Activated naive CD8-positive, alpha-beta T cell (primary cell): Measurements from ENCODE around the gene SLC22A9.
"Not testable (repeated sequence)": the region's sequence is repeated elsewhere in the genome, so short reads cannot be mapped to it uniquely, and the experiment has no call there.

Experiments
- H3K27ac Mint-ChIP-seq: one replicate; pipeline ENCODE4 v1.8.0; 2021; ENCODE audit warnings: mixed read lengths
- H3K27me3 Mint-ChIP-seq: one replicate; pipeline ENCODE4 v1.8.0; 2021; ENCODE audit warnings: mixed read lengths
- H3K36me3 Mint-ChIP-seq: one replicate; pipeline ENCODE4 v1.8.0; 2021; ENCODE audit warnings: mixed read lengths
- H3K4me1 Mint-ChIP-seq: one replicate; pipeline ENCODE4 v1.8.0; 2021; ENCODE audit warnings: low read depth, mixed read lengths
- H3K4me3 Mint-ChIP-seq: one replicate; pipeline ENCODE4 v1.8.0; 2021; ENCODE audit warnings: mild to moderate bottlenecking, mixed read lengths
- H3K9me3 Mint-ChIP-seq: one replicate; pipeline ENCODE4 v1.8.0; 2021; ENCODE audit warnings: low read depth, mixed read lengths

SLC22A9 gene

GRCh38 chr11:63417174-63417852 is 47.7 kb downstream of the SLC22A9 start:
- H3K4me3 Mint-ChIP-seq, result no peak overlapping the region
- no peaks in the 10 kb centered on the region for H3K27me3 Mint-ChIP-seq
- H3K36me3 Mint-ChIP-seq, result peaks cover 13% of the 10 kb centered on the region
- peaks cover 9% of the 10 kb centered on the region for H3K9me3 Mint-ChIP-seq
- H3K27ac Mint-ChIP-seq, result no peak overlapping the region
- H3K4me1 Mint-ChIP-seq, result peaks cover 29% of the 10 kb centered on the region

DNA sequence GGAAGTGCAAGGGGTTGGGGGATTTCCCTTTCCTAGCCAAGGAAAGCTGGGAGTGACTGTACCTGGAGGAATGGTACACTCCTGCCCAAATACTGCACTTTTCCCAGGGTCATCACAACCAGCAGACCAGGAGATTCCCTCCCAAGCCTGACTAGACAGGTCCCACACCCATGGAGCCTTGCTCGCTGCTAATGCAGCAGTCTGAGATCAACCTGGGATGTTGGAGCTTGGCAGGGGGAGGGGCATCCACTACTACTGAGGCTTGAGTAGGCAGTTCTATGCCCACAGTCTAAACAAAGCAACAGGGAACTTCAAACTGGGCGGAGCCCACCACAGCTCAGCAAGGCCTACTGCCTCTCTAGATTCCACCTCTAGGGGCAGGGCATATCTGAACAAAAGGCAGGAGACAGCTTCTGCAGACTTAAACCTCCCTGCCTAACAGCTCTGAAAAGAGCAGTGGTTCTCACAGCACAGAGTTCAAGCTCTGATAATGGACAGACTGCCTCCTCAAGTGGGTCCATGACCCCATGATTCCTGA is 58.5 kb downstream of the SLC22A9 start:
- Mint-ChIP-seq H3K27me3 (peaks cover 6% of the 10 kb centered on the region), H3K9me3 (no peaks in the 10 kb centered on the region), H3K27ac (no peak overlapping the region), H3K4me3 (no peak overlapping the region), H3K4me1 (no peaks in the 10 kb centered on the region), H3K36me3 (peaks cover 7% of the 10 kb centered on the region)

- H3K4me1 Mint-ChIP-seq, H3K27ac Mint-ChIP-seq, H3K9me3 Mint-ChIP-seq, H3K36me3 Mint-ChIP-seq, H3K27me3 Mint-ChIP-seq, H3K4me3 Mint-ChIP-seq: not testable (repeated sequence)
Observed at GRCh38 chr11:63430731-63431130, 61.1 kb downstream of the SLC22A9 start.

- not testable (repeated sequence) for H3K36me3 Mint-ChIP-seq, H3K4me1 Mint-ChIP-seq, H3K4me3 Mint-ChIP-seq, H3K27me3 Mint-ChIP-seq, H3K27ac Mint-ChIP-seq, H3K9me3 Mint-ChIP-seq
Observed at GRCh38 chr11:63435351-63435750, 65.8 kb downstream of the SLC22A9 start.

DNA sequence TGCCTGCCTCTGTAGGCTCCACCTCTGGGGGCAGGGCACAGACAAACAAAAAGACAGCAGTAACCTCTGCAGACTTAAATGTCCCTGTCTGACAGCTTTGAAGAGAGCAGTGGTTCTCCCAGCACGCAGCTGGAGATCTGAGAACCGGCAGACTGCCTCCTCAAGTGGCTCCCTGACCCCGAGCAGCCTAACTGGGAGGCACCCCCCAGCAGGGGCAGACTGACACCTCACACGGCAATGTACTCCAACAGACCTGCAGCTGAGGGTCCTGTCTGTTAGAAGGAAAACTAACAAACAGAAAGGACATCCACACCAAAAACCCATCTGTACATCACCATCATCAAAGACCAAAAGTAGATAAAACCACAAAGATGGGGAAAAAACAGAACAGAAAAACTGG is 66.2 kb downstream of the SLC22A9 start:
- H3K27me3 Mint-ChIP-seq, H3K4me1 Mint-ChIP-seq, H3K36me3 Mint-ChIP-seq, H3K27ac Mint-ChIP-seq, H3K9me3 Mint-ChIP-seq, H3K4me3 Mint-ChIP-seq: not testable (repeated sequence)

GRCh38 chr11:63443714-63444113 is 74.1 kb downstream of the SLC22A9 start:
- Mint-ChIP-seq H3K36me3 (peaks cover 2% of the 10 kb centered on the region), H3K27ac (peak overlapping the region; percentile 66), H3K27me3 (no peaks in the 10 kb centered on the region), H3K4me1 (peaks cover 32% of the 10 kb centered on the region), H3K4me3 (peak overlapping the region; percentile 14), H3K9me3 (peaks cover 4% of the 10 kb centered on the region)

DNA sequence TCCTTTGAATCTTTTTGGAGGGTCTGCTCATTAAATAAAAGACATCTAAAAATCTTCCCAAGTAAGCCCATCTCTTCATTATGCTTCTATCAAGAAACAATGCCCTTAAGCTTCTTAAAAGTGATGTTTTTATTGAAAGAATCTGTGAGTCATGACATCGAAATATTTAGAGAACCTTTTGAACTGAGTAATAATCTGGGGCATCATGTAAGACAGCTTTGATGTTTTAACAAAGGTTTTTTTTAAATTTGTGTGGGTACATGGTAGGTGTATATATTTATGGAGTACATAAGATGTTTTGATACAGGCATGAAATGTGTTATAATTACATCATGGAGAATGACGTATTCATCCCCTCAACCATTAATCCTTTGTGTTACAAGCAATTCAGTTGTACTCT is 74.6 kb downstream of the SLC22A9 start:
- Mint-ChIP-seq H3K27ac (peak overlapping the region; percentile 66), H3K4me1 (peaks cover 32% of the 10 kb centered on the region), H3K27me3 (no peaks in the 10 kb centered on the region), H3K36me3 (peaks cover 2% of the 10 kb centered on the region), H3K4me3 (no peak overlapping the region), H3K9me3 (peaks cover 4% of the 10 kb centered on the region)

DNA sequence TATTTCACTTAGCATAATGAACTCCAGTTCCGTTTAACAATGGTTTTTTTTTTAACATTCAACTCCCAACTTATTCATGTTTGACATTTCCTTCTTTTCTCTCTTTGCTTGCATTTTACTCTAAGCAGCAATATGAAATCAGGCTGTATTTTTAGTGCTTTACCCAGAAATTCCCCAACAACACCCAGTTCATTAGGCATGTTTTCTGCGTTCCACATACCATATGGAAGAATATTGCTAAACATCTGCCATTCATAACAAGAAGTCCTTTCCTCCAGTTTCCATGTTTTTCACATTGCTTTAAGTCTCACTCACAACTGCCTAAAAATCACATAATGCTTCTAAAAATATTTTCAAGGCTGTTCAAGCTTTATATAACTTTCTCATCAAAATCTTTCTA is 75.5 kb downstream of the SLC22A9 start:
- no peak overlapping the region for H3K4me3 Mint-ChIP-seq
- no peaks in the 10 kb centered on the region for H3K27me3 Mint-ChIP-seq
- peak overlapping the region; percentile 65 for H3K27ac Mint-ChIP-seq
- H3K36me3 Mint-ChIP-seq, result peaks cover 2% of the 10 kb centered on the region
- peaks cover 32% of the 10 kb centered on the region for H3K4me1 Mint-ChIP-seq
- peaks cover 4% of the 10 kb centered on the region for H3K9me3 Mint-ChIP-seq

GRCh38 chr11:63445720-63446119 is 76.1 kb downstream of the SLC22A9 start:
- H3K36me3 Mint-ChIP-seq, result peaks cover 2% of the 10 kb centered on the region
- peaks cover 4% of the 10 kb centered on the region for H3K9me3 Mint-ChIP-seq
- H3K27ac Mint-ChIP-seq, result peak overlapping the region; percentile 65
- no peaks in the 10 kb centered on the region for H3K27me3 Mint-ChIP-seq
- H3K4me3 Mint-ChIP-seq, result no peak overlapping the region
- H3K4me1 Mint-ChIP-seq, result peaks cover 32% of the 10 kb centered on the region

- Mint-ChIP-seq H3K36me3 (no peaks in the 10 kb centered on the region), H3K4me1 (peaks cover 25% of the 10 kb centered on the region), H3K27me3 (no peaks in the 10 kb centered on the region), H3K27ac (no peak overlapping the region), H3K4me3 (no peak overlapping the region), H3K9me3 (peaks cover 2% of the 10 kb centered on the region)
Observed at GRCh38 chr11:63448646-63449045, 79.1 kb downstream of the SLC22A9 start.

DNA sequence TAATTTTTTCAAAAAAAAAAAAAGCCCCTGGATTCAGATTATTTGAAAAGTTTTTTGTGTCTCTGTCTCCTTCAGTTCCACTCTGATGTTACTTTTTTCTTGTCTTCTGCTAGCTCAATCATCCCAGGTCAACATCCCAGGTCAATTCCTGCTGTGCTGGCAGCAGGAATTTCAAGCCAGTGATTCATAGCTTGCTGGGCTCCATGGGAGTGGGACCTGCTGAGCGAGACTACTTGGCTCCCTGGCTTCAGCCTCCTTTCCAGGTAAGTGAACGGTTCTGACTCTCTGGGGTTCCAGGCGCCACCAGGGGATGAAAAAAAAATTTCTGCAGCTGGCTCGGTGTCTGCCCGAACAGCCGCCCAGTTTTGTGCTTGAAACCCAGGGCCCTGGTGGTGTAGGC is 90.0 kb downstream of the SLC22A9 start:
- Mint-ChIP-seq H3K4me3 (no peak overlapping the region), H3K36me3 (no peaks in the 10 kb centered on the region), H3K9me3 (no peaks in the 10 kb centered on the region), H3K27me3 (peaks cover 4% of the 10 kb centered on the region), H3K4me1 (no peaks in the 10 kb centered on the region), H3K27ac (no peak overlapping the region)
